HCEC 1CT (cell line): ENCODE results near the gene PGC.

Experiments used
- DNase-seq: peaks from one replicate; pipeline ENCODE4 v3.0.0-alpha.2; 2017

Gene PGC

DNA sequence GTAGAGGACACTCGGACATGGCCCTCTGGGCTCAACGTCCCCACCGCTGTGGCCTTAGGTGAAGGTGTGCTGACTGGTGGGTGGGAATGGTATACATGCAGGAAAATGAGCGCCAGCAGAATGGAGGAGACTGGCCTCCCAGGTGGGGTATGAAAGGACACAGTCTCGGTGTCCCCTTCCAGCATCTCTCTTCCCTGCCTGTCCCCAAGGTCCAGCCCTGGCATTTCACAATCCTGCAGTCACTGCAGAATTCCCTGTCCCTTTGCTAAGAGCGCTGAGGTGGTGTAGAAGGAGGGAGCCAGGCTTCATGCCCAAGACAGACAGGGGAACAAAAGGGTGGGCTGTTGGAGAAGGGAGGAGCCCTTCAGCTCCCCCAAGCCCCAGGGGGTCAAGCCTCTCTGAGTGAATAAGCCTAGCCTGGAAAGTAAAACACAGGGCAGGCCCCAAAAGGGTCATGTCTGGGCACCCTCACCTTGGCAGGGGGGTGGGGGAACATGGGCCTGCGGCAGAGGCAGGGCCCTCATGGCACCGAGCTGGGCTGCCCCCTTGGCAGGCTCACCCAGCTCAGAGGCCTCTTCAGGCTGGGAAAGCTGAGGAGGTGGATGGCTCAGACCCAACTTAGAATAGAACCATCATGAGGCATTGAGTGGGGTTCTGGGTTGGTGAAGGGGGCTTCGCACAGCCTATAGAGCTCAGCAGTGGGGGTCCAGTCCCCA, 35.7 kb downstream of the PGC start:
- DNase-seq, result no peak

DNA sequence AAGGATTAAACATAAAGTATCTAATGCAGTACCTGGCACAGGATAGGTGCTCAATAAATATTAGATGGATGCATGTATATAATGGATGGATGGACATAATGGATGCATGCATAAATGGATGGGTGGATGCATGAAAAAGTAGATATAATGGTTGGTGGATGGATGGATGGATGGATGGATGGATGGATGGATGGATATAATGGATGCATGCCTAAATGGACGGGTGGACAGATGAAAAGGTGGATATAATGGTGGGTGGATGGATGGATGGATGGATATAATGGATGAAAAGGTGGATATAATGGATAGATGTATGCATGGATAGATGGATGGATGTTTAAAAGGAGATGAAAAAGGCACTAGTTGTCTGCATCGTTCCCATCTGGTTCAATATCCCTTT, 37.8 kb downstream of the PGC start:
- no peak for DNase-seq

DNA sequence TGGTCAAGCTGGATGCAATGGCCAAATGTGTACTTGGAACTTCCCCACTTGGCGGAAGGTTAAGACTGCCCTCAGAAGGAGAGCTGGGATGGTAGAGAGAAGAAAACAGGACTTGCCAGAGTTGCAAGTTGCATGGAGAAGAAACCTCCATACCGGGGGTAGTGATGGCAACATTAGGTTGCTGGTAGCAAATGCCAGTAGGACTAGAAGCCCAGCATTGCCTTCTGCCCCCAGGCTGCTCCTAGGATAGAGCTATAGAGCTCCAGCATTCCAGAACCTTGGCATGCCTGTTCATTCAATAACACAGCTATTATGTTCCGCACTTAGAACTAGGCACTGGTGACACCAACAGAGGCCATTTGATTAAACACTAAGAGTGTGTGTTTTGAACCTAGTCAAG, 38.3 kb downstream of the PGC start:
- no peak for DNase-seq

DNA sequence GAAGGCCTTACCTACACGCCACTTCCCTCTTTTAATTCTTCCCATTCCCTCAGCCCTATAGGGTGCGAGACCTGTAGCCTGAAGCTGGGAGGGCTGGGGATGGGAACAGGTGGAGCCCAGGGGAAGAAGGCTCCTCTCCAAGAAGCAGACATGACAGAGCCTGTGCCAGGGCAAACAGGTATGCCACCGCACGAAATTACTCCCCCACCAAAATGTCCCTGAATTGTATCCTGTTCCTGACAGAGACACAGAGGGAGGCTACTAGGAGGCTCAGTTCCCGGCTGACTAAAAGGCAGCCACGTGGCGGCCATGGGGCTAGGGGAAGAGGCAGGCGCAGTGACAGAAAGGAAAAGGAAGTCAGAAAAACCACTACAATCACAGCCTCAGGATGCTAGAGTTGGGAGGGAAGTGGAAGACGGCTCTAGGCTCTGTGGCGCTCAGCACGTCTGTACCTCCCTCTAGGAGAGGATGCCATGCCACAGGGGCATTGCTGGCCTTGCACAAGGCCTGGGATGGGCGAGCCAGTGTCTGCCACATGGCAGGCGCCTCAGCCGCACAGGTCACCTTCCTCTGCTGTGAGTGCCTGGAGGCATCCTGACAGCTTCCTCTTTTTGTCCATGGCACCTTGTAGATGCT, 39.5 kb downstream of the PGC start:
- DNase-seq, result no peak

DNA sequence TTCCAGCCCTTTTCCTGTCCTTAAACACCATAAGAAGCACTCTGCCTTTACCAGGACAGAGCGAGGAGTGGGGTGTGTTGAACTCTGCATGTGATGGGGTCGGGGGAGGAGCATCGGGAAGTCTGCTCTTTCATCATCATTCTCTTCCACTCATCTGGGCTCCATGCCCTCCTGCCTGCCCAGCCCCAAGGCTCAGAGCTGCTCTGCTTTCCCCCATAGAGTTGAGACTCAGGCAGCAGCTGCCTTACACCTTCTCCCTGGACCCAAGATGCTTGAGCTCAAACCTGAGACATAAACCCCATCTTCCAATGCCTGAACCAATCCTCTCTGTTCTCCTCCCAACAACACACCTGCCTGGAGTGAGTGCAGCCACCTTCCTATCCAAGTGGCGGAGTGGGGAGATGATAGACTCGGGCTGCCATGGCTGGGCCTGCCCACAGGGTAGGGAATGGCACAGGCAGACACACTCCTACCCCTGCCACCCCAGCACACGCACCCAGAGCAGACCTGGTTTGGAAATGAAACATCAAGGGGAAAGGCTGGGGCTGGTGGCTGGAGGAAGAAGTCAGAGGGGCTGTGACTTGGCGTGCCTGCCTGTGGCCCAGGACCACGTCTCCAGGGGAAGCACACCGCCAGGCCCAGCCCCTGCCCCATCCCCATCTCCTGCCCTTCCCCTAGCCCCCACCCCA, 40.2 kb downstream of the PGC start:
- peak; percentile 18 for DNase-seq

DNA sequence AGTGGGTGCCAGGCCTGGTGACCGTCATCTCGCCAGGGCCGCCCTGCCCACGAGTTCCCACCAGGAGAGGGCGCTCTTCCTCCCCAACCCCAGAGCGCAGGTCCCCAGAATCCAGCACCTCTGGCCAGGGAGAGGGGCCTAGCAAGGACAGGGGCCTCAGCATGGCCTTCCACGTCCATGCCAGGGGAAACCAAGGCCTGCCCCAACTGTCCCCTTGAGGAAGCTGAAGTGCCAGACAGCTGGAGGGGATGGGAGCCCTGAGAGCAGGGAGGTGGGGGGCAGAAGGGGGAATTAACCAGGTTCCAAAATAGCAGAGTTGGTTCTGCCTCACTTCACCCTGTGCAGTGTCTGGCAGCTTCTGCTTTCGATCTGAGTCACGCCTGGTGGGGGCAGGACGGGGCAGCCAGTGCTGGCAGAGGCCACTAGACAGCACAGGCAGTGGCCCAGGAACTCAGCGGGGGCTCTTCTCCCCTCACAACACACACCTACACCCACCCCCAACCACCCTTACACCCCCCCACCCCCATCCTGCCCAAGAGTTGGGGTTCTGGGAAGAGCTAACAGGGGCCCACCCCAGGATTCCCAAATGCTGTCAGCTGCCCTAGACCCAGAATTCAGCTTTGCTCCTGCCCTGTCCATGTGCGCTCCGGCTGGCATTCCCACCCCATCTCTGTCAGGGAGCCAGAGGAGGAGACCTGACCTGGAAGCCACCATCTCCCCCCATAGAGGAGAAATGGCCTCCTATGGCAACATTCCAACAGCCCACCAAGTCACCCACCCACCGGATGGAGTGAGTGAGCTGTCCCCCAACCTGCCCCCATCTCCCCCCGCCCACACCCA, 41.0 kb downstream of the PGC start:
- peak; percentile 40 for DNase-seq

DNA sequence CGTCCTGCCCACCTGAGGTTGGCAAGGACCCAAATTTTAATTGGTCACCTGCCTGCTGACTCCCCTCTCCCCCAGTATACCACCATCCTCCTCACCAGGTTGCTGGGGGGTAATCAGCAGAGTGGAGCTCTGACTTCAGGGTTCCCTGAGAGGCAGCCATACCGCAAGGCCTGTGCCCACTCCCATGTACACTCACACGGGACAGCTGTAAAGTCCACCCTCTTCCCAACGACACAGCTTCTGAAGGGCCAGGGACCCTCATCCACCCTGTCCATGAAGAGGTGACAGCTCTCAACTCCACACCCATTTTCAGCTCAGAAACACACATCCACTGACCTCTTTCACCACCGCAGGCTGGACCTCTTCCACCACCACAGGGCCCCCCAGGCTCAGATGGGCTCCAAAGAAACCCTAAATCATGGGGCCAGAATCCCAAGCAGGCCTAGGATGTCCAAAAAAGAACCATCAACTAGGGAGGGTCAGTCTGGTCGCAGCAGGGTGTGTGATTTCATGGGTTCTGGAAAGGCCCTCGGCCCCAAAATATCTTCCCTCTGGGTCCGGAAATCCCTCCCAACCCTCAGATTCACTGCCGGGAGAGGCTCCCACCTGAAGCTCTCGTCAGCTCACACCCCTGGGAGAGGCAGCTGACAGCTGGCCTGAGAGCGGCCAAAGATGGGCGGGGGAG, 41.7 kb downstream of the PGC start:
- DNase-seq, result no peak

DNA sequence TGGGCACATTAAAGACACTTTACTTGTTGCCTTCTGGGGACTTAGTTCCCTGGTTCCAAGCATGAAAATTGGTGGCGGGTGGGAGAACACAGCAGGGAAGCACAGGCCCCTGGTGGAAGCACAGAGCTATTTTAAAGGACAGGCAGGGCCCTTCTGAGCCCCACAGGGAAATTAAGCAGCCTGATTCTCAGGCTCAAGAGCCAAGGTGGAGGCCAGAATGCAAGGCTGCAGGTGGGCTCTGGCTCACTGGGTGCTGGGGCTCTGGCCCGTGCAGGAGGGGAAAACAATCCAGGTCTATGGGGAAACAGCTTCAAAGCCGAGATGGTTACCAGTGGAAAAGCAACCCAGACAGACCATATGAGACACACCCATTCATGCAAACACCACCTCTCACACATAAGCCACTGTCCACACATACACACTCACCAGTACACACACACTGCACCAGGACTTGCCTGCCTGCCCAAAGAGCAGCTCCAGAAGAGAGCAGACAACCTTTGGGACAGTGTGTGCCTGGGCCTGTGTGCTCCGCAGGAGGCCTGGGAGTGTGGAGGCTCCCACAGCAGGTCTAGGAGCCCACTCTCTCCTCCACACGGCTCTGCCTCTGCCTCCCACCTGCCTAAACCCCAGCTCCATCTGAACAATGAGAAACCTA, 42.4 kb downstream of the PGC start:
- DNase-seq, result no peak

DNA sequence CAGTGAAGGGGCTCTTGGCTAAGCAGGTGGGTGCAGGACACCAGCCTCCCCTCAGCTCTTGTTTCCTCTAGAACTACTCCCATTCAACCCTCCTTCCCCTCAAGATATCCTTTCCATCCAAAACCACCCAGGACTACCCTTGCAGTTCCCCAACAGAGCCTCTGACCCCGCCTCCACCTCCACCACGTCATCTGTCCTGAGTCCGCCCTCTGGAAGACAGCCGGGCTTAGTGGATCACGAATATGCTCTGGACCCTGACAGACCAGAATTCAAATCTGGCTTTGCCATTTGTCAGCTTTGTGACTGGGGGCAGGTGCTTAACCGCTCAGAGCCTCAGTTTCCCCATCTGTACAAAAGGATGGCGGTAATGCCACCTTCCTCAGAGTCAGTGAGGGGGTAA, 43.2 kb downstream of the PGC start:
- DNase-seq, result no peak

DNA sequence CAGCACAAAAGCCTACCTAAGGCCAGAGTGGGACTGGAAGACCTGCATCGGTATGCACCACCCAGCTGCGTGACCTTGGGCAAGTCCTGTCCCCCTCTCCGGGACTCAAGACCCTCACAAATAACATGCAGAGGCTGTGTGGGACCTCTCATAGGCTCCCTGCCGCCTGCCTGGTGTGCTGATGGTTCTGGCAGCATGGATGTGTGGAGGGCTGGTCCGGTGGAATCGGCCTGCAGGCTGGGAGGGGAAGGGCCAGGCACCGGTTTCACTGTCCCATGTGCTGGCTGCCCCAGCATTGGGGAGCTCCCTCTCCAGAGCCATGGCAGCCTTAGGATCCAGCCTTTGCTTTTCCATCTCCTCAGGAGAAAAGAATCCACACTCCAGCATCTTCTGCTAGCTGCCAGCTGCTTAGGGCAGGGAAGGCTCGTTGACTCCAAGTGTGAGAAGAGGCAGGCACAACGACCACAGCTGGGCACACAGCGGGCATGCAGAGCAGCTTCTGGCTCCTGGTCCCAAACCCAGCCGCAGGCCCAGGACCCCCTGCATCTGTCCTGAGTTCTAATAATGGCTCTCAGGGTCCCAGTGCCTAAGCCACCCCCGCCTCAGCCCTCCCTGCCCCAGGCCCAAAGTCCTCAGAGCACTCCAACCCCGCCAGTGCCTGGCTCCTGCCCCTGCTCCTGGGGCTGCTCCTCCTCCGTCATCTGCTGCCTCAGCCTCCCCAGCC, 44.3 kb downstream of the PGC start:
- DNase-seq, result no peak

DNA sequence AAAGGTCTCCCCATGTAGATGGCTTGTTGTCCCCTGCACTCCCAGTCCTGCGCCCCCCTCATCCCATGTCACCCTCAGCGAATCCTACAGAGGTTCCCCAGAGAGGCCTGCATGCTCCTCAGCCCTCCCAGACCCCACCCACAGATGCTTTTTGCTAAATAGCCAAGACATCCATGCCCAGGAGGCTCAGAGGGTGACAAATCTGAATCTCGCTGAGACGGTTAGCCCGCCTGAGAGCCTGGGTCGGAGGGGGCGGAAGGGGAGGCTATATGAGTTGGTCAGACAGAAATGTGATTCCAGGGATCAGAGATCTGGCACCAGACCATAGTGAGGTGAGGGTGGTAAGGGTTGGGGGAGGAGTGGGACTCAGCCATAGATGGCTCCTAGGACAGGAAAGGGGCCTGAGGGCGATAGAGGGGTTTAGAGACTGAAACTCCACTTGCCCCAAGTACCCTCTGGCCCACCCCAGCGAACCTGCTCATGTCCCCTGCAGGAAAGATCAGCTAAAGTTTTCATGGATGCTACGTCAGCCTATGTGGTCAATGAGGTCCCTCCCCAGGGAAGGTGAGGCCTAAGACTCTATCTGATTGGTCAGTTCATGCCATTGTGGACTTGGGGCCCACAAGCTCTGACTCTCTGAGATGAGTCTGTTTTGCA, 45.0 kb downstream of the PGC start:
- no peak for DNase-seq

DNA sequence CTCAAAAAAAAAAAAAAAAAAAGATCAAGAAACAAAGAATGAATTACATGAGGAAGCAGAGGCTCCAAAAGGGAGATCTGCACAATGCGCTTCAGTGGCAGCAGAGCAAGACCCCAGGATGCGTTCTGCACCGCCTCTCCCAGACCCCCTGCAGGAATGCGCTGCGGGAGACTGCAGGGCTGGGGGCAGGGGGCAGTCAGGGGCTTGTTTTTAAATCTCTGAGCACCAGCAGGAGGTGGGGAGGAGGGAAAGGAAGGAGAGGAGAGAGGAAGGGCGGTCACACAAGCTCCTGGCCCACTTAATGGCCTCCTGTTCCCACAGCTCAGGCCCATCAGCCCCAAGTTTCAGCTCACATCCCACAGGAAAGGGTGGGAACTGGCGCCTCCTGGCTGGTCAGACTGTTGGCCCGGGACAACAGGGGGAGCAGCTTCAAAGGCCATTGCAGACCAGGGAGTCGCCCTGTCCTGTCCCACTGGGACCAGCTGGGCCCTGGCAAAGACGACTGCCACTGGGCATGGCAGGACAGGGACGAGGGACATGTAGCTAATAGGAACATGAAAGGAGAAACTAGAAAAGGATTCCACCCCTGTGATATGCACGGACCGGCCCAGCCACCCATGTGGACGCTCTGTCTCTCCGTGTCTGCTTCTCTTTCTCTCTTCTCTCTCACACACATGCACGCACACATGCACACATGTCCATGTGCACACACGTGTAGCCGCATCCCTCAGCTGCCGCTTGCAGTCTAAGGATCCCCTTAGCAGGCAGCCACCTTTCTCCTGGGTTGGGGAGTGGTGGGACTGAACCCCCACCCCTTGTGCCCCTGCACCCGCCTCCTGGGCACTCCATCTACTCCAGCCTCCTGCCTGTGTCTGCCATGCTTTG, 46.5 kb downstream of the PGC start:
- no peak for DNase-seq

DNA sequence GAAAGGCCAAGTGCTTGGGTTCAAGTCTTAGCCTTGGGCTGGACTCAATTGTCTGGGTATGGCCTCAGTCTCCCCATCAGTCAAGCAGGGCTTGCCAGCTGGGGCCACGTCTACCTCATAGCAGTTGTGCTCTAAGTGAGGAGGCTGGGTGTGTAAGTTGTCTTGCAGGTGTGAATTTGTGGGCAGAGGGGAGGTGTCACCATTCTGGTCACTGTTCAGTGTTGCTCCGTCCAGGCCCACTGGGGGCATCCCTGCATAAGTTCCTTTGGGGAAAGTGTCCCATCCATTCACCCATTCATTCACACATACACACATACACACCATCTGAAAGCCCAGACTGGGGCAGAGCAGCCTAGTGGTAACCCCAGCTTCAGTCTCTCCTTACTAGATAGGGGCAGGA, 48.1 kb downstream of the PGC start:
- no peak for DNase-seq

DNA sequence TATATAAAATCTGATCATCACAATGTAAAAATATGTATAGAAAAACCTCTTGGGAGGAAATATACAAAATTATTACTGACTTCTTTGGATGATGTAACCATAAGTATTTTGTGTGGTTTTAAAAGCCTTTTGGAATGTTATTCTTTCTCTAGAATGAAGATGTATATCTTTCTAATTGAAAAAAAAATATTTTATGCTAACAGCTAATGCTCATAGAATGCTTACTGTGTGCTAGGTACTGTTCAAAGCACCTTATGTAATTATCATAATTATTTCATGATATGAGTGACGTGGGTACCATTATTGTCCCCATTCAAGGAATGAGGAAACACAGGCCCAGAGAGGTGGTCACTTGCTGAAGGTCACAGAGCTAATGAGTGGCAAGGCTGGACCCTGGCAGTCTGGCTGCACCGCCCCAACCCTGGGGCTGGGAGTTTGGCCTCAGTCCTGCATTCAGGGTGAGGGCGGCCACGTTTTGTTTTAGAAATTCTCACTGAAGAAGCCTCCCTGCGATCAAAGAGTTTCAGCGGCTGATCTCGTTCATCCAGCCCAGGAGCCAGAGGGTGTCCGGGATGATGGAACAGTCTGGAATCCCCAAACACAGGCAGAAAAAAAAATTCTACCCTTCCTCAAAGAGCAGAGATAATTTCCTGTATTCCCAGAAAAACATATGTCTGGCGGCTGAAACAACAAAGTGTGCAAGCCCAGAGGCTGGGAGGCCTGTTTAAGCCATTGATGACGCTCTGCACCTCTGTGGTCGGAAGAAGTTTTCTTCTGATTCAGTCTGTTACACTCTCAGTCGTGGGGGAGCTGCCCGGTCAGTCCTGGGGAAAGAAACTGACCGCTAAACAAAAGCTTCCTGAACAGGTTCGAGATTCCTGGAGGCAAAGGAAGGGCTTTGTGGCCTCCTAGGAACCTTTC, 49.1 kb downstream of the PGC start:
- DNase-seq, result peak; percentile 8

DNA sequence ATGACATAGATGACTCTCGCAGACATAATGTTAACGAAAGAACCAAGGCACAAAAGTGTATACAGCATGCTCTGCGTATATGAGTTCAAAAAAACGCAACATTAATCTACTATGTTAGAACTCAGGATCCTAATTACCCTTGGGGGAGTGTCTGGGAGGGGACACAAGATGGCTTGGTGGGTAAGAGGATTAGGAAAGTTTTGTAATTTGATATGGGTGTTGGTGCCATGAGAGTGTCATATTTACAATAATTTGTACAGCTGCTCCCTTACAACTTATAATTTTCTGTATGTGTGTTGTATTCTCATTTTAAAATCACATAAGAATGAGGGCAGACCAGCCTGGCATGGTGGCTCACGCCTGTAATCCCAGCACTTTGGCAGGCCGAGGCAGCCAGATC, 50.4 kb downstream of the PGC start:
- no peak for DNase-seq

DNA sequence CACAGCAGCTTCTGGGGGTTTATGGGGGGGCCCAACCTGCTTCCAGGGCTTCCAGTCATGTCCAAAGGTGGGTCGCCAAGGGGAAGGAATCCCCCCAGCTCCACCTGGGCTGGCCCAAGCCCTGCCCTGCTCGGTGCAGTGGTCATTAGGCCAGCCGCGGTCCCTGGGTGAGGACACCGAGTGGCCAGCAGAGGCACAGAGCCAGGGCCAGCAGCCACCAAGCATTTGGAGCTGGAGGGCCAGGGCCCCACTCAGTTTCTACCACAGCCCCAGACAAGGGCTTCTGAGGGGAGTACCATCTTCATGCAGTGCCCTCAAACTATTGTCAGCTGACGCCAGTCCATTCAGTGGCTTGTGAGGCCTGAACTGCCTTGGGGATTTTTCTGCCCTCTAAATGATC, 51.4 kb downstream of the PGC start:
- DNase-seq, result no peak

DNA sequence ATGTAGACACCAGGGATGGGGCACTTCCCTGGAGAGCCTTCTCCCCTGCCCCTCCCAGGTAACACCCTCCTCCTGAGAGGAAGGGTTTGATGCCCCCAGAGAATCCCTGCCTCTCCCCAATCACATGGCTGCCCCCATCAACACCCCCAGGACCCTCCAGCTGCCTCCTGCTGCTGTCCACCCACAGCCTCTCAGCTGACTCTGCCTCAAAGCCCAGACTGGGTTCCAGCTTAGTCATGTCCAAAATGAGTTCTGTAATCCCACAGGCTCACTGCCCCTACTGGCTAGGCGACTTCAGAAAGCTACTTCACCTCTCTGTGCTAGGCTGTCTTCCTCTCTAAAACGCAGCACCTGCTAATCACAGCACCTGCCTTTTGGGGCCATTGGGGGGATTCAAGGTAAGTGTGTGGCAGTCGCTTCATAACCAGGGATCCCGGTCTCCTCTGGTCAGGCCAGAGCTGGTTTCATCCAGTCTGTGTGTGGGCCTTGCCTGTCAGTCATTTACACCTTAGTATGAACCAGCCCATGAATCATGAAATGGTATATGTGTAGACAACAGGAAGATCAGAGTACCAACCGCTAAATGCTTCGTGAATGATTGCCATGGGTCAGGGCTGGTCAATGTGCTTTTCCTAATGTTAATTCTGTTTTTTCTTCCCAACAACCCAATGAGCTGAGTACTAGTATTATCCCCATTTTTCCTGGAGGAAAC, 52.2 kb downstream of the PGC start:
- no peak for DNase-seq
